Measurements from ENCODE around the gene CXCL5.

The CXCL5 gene

GRCh38 chr4:73948990-73949706 is 49.3 kb downstream of the CXCL5 start:
- no peaks in the 10 kb centered on the region for H3K36me3 ChIP-seq (ENCODE audit: control insufficient read depth, insufficient read depth, low read length)
- H3K4me3 ChIP-seq (replicated peaks; ENCODE audit: low read depth, low read length), result no peak overlapping the region
- H3K27me3 ChIP-seq (replicated peaks; ENCODE audit: control insufficient read depth, insufficient read depth, low read length), result no peaks in the 10 kb centered on the region
- TF ChIP-seq CTCF (IDR thresholded peaks at IDR 0.05; ENCODE audit: insufficient read depth, low read length, poor library complexity, severe bottlenecking), result no peak
- no peak for DNase-seq (ENCODE audit: extremely low read depth, insufficient read length)

- no peak for TF ChIP-seq CTCF (IDR thresholded peaks at IDR 0.05; ENCODE audit: insufficient read depth, low read length, poor library complexity, severe bottlenecking)
- no peak overlapping the region for H3K4me3 ChIP-seq (replicated peaks; ENCODE audit: low read depth, low read length)
- H3K27me3 ChIP-seq (replicated peaks; ENCODE audit: control insufficient read depth, insufficient read depth, low read length), result no peaks in the 10 kb centered on the region
- no peaks in the 10 kb centered on the region for H3K36me3 ChIP-seq (ENCODE audit: control insufficient read depth, insufficient read depth, low read length)
- DNase-seq (ENCODE audit: extremely low read depth, insufficient read length), result no peak
These were observed 50.2 kb downstream of the CXCL5 start for GRCh38 chr4:73948291-73948690.

GRCh38 chr4:73947239-73947985 is 51.1 kb downstream of the CXCL5 start:
- Histone ChIP-seq H3K36me3 (ENCODE audit: control insufficient read depth, insufficient read depth, low read length) (no peaks in the 10 kb centered on the region), H3K4me3 (replicated peaks; ENCODE audit: low read depth, low read length) (no peak overlapping the region), H3K27me3 (replicated peaks; ENCODE audit: control insufficient read depth, insufficient read depth, low read length) (no peaks in the 10 kb centered on the region)
- no peak for DNase-seq (ENCODE audit: extremely low read depth, insufficient read length)
- TF ChIP-seq CTCF (IDR thresholded peaks at IDR 0.05; ENCODE audit: insufficient read depth, low read length, poor library complexity, severe bottlenecking), result no peak

- Histone ChIP-seq H3K36me3 (ENCODE audit: control insufficient read depth, insufficient read depth, low read length) (no peaks in the 10 kb centered on the region), H3K27me3 (replicated peaks; ENCODE audit: control insufficient read depth, insufficient read depth, low read length) (no peaks in the 10 kb centered on the region; the same call in 1 of the 2 replicates), H3K4me3 (replicated peaks; ENCODE audit: low read depth, low read length) (no peak overlapping the region)
- no peak for DNase-seq (ENCODE audit: extremely low read depth, insufficient read length)
- no peak for TF ChIP-seq CTCF (IDR thresholded peaks at IDR 0.05; ENCODE audit: insufficient read depth, low read length, poor library complexity, severe bottlenecking)
These were observed 52.6 kb downstream of the CXCL5 start for GRCh38 chr4:73945674-73946449.

Data from GM06990 (cell line).